ENCODE measurements around the gene GOLGA3.

GOLGA3 gene

GRCh38 chr12:132719954-132720324 is 108.7 kb downstream of the GOLGA3 start:
- no peak for DNase-seq

DNA sequence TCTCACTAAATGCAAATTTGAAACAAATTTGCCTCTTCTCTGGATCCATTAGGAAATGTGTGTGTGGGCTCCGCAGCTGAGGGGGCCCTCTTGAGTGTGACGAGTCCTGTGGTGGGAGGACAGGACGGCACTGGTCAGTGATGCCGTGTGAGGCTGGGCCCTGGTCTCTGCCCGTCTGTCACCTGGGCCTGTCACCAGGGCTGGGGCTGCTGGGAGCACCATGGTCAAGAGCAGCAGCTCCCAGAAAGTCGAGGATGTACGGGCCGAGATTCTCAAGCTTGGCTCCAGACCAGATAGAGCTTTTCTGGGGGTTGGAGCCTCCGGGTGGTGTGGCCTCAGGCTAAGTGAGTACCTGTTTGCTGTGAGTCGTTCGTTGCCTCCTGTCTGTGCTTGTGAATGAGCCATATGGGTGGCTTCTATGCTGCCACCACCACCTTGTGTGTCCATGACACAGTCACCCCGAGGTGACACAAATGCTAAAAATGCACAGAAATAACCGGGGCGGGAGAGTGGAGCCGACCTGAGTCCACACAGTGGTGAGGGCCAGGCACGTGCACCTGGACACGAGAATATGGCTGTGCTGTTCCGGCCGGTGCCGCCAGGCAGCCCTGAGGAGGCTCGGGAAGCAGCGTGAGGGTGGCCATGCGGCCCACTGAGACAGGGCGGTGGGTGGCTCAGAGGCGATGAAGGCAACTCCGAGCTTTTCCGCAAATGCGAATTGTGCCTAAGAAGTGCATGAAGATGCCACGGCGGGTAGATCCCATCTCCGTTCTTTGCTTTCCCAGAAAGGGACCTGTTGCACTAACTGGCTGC is 109.3 kb downstream of the GOLGA3 start:
- no peak for DNase-seq
